ENCODE results near the gene NARS2. TPM values are rescaled to one million over a fixed set of nuclear protein-coding genes. Genes with fewer than 3 reads are reported as not detected.

Gene NARS2
- total and polyA plus RNA-seq, 9 of the 15 experiments (the other 6 are each of a cell fraction or from before 2014, with no cell fraction given), result 26.8 to 48.0 (median 34.2) TPM

DNA sequence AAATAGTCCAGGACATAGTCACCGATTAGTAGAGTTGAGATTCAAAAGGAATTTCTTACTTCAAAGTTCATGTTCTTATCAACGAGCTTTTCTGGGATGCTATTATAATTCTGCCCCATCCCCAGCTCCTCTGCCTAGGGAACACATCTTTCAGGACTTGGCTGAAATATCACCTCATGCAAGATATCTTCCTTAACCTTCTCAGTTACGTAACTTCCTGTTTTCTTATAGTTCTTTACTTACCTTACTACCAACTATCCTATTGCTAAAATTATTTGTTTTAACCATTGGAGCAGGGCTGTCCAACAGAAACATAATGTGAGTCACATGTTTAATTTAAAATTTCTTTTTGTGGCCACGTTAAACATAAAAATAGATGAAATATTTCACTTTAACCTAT lies 2.3 kb downstream of the NARS2 start:
- no peak overlapping the region for H2AFZ ChIP-seq (ENCODE audit: low read depth, low read length)
- WGBS (ENCODE audit: insufficient coverage, low coverage, missing lambda C conversion rate), result 65% methylated on average over 4 of the region's 4 CpGs
- H3K9ac ChIP-seq (ENCODE audit: insufficient read depth in 1 of 2, low read depth in 2 of 2, low read length in 2 of 2), result no peak overlapping the region
- no peaks in the 10 kb centered on the region for H3K9me3 ChIP-seq (replicated peaks; ENCODE audit: control insufficient read depth, insufficient read depth, low read depth, low read length)
- no TSS peak for BruUV-seq (replicated peaks)
- FAIRE-seq, result peak; percentile 40
- intact Hi-C loops (cut with micrococcal nuclease), result no loop called here
- no peak overlapping the region for H3K27ac ChIP-seq (ENCODE audit: extremely low read depth, low read depth, low read length)
- H3K79me2 ChIP-seq (ENCODE audit: control insufficient read depth, insufficient read depth, low read length), result peaks cover 29% of the 10 kb centered on the region
- ATAC-seq, result no peak
- no peaks in the 10 kb centered on the region for H3K9me1 ChIP-seq (ENCODE audit: control insufficient read depth, insufficient read depth, low read length)
- ChIA-PET CTCF (ENCODE audit: low intra/inter-chr PET ratio) (no interaction called here), POLR2A (interaction anchor here (0.6 kb wide), 1 partner anchor 432 kb away, joined by 3 read pairs; no protein-coding TSS in a partner anchor)
- DNase-seq (ENCODE audit: extremely low read depth in 1 of 4, low spot score in 3 of 4), result no peak
- in situ Hi-C loops (cut with MboI), result no loop called here
- peaks cover 46% of the 10 kb centered on the region for H3K36me3 ChIP-seq (ENCODE audit: control insufficient read depth, insufficient read depth, low read length)
- H3K4me2 ChIP-seq (ENCODE audit: insufficient read depth, low read length), result no peak overlapping the region
- no peaks in the 10 kb centered on the region for H3K27me3 ChIP-seq (ENCODE audit: control insufficient read depth in 2 of 2, insufficient read depth in 2 of 2, low read length in 2 of 2)
- peaks cover 6 to 12% of the 10 kb centered on the region in 2 experiments; a peak in 3 of 5 replicates for H3K4me1 ChIP-seq (replicated peaks in 1 of 2; ENCODE audit: control insufficient read depth in 2 of 2, insufficient read depth in 2 of 2, low read length in 2 of 2)
- H3K4me3 ChIP-seq, result no peak overlapping the region
- TF ChIP-seq TAL1 (IDR thresholded peaks at IDR 0.05) (no peak), PHTF2 (CRISPR knock-in tag; IDR thresholded peaks at IDR 0.05) (no peak), SMARCA4 (IDR thresholded peaks at IDR 0.05) (no peak), CBFA2T2 (conservative IDR thresholded peaks at IDR 0.05) (no peak), ZNF551 (CRISPR knock-in tag; IDR thresholded peaks at IDR 0.05) (no peak), CEBPB (tag; IDR thresholded peaks at IDR 0.05) (peak; percentile 68), PHB (CRISPR knock-in tag; IDR thresholded peaks at IDR 0.05) (no peak)
- TF ChIP-seq, protein P1, sequence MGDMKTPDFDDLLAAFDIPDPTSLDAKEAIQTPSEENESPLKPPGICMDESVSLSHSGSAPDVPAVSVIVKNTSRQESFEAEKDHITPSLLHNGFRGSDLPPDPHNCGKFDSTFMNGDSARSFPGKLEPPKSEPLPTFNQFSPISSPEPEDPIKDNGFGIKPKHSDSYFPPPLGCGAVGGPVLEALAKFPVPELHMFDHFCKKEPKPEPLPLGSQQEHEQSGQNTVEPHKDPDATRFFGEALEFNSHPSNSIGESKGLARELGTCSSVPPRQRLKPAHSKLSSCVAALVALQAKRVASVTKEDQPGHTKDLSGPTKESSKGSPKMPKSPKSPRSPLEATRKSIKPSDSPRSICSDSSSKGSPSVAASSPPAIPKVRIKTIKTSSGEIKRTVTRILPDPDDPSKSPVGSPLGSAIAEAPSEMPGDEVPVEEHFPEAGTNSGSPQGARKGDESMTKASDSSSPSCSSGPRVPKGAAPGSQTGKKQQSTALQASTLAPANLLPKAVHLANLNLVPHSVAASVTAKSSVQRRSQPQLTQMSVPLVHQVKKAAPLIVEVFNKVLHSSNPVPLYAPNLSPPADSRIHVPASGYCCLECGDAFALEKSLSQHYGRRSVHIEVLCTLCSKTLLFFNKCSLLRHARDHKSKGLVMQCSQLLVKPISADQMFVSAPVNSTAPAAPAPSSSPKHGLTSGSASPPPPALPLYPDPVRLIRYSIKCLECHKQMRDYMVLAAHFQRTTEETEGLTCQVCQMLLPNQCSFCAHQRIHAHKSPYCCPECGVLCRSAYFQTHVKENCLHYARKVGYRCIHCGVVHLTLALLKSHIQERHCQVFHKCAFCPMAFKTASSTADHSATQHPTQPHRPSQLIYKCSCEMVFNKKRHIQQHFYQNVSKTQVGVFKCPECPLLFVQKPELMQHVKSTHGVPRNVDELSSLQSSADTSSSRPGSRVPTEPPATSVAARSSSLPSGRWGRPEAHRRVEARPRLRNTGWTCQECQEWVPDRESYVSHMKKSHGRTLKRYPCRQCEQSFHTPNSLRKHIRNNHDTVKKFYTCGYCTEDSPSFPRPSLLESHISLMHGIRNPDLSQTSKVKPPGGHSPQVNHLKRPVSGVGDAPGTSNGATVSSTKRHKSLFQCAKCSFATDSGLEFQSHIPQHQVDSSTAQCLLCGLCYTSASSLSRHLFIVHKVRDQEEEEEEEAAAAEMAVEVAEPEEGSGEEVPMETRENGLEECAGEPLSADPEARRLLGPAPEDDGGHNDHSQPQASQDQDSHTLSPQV (IDR thresholded peaks at IDR 0.05), result no peak
- H4K20me1 ChIP-seq (replicated peaks; ENCODE audit: control insufficient read depth, insufficient read depth, low read length), result no peaks in the 10 kb centered on the region

All from K562 (cell line).